ENCODE results near the gene FAM3D. TPM values are rescaled to one million over a fixed set of nuclear protein-coding genes. Genes with fewer than 3 reads are reported as not detected.
"Not testable (repeated sequence)": the region's sequence is repeated elsewhere in the genome, so short reads cannot be mapped to it uniquely, and the experiment has no call there.

The FAM3D gene
- polyA plus RNA-seq, 2 of the 4 experiments (the other 2 are of a cell fraction), result not detected

GRCh38 chr3:58697561-58697960, 31.0 kb upstream of the FAM3D start (continued):
- TF ChIP-seq, protein P1, sequence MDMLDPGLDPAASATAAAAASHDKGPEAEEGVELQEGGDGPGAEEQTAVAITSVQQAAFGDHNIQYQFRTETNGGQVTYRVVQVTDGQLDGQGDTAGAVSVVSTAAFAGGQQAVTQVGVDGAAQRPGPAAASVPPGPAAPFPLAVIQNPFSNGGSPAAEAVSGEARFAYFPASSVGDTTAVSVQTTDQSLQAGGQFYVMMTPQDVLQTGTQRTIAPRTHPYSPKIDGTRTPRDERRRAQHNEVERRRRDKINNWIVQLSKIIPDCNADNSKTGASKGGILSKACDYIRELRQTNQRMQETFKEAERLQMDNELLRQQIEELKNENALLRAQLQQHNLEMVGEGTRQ (IDR thresholded peaks at IDR 0.05), result no peak
- TF ChIP-seq MAFK (IDR thresholded peaks at IDR 0.05; ENCODE audit: partially characterized antibody) (no peak), ESRRA (IDR thresholded peaks at IDR 0.05; ENCODE audit: borderline replicate concordance, low read length) (no peak), RNF2 (IDR thresholded peaks at IDR 0.05; ENCODE audit: borderline replicate concordance, low read depth) (no peak), ZFP36 (IDR thresholded peaks at IDR 0.05; ENCODE audit: borderline replicate concordance, partially characterized antibody) (no peak), CEBPB (IDR thresholded peaks at IDR 0.05) (no peak), CBX2 (IDR thresholded peaks at IDR 0.05; ENCODE audit: borderline replicate concordance, low read depth) (no peak), SREBF2 (IDR thresholded peaks at IDR 0.05) (no peak), TP53 (CRISPR knock-in tag; IDR thresholded peaks at IDR 0.05) (no peak)

GRCh38 chr3:58696813-58697212, 30.2 kb upstream of the FAM3D start:
- DNase-seq (ENCODE audit: low read depth in 1 of 2, low spot score in 1 of 2); H3K4me3 ChIP-seq; CTCF ChIA-PET; FAIRE-seq; POLR2A ChIA-PET; ATAC-seq; H3K4me1 ChIP-seq; H3K4me2 ChIP-seq; H3K27ac ChIP-seq; H3K9me3 ChIP-seq: not testable (repeated sequence)
- 10% methylated on average over 3 of the region's 3 CpGs for WGBS (ENCODE audit: missing lambda C conversion rate)

DNA sequence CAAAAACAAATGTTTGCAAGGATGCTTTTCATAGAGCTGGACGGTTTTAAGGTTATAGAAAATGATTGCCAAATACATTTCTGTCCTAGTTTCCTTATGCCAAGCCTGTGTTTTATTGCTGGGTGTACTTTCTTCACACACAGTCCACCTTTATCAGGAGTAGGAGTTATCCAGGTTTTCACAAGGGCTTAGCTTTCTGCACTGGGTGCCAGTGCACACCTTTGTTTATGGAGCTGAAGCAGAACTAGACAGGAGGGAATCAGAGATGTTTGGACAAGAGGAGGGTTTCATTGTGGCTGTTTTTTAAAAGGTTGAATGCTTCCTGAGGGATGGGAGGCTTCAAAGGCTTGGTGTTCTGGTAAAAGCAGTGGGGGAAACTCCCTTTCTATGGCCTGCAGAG, 29.5 kb upstream of the FAM3D start:
- no peak overlapping the region for H3K4me3 ChIP-seq
- no peaks in the 10 kb centered on the region for H3K4me1 ChIP-seq
- 4% methylated on average over 1 of the region's 1 CpG for WGBS (ENCODE audit: missing lambda C conversion rate)
- ATAC-seq, result no peak
- no peak overlapping the region for H3K4me2 ChIP-seq
- ChIA-PET CTCF (no interaction called here), POLR2A (no interaction called here)
- H3K27ac ChIP-seq, result no peak overlapping the region
- H3K9me3 ChIP-seq, result 0 out of 3 replicates have a peak, but pooled peaks cover 8% of the 10 kb centered on the region
- no peak for FAIRE-seq
- no peak for TF ChIP-seq HOXA7 (CRISPR knock-in tag; IDR thresholded peaks at IDR 0.05)
- no peak for DNase-seq (ENCODE audit: low read depth in 1 of 2, low spot score in 1 of 2)

GRCh38 chr3:58695284-58695683, 28.7 kb upstream of the FAM3D start:
- H3K9me3 ChIP-seq; H3K4me3 ChIP-seq; CTCF ChIA-PET; H3K4me1 ChIP-seq; H3K4me2 ChIP-seq; ATAC-seq; POLR2A ChIA-PET; DNase-seq (ENCODE audit: low read depth in 1 of 2, low spot score in 1 of 2); FAIRE-seq; H3K27ac ChIP-seq: not testable (repeated sequence)
- WGBS (ENCODE audit: missing lambda C conversion rate), result 1% methylated on average over 4 of the region's 4 CpGs

DNA sequence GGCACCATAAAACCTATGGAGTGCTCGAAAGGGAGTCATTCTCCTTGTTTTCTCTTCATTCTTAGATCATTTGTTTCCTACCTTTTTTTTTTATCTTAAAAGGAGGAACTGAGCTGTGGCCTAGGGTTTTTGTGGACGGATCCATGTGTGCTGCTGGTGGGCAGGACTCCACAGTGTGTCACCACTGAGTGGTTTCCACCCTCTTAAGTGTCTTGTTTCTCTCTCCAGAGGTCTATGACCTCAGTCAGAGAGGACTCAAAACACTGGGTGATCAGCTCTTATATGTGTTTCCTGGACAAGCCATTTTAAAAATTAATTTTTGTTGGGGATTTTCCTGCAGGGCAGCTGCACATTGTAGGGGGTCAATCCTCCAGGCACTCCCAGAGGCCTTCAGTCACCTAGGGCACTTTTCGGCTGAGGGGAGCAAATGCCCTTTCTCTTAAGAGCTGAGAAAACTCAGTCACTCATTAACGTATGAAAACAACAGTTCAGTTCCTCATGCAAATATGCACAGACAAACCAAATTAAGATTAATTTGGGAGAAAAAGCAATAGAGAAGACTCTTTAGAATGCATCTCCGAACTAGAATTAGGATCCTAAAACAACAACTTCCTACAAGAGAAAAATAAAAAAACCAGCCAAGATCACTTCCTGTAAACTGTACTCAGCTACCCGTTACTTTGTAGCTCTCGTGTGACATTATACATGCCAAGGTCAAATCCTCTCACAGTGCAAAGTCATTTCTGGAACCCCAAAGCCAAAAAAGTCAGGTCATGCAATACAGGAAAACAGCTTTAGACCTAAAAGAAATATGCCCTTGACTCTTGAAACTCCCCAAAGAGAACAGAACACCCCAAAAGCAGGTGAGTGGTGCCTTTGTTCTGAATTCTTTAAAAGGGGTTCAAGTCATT, 27.6 kb upstream of the FAM3D start:
- H3K4me1 ChIP-seq, result no peaks in the 10 kb centered on the region
- H3K4me3 ChIP-seq, result no peak overlapping the region
- CTCF ChIA-PET, result no interaction called here
- WGBS (ENCODE audit: missing lambda C conversion rate), result 19% methylated on average over 7 of the region's 7 CpGs
- no peak overlapping the region for H3K4me2 ChIP-seq
- POLR2A ChIA-PET, result no interaction called here
- ATAC-seq (no peak), DNase-seq (ENCODE audit: low read depth in 1 of 2, low spot score in 1 of 2) (no peak), FAIRE-seq (no peak)
- no peak overlapping the region for H3K27ac ChIP-seq
- TF ChIP-seq HDAC2 (IDR thresholded peaks at IDR 0.05), result no peak
- TF ChIP-seq HES2 (IDR thresholded peaks at IDR 0.05), result no peak
- TF ChIP-seq FOXS1 (CRISPR knock-in tag; IDR thresholded peaks at IDR 0.05), result no peak
- TF ChIP-seq SMC3 (IDR thresholded peaks at IDR 0.05), result no peak
- TF ChIP-seq NFE2L2 (conservative IDR thresholded peaks at IDR 0.05; ENCODE audit: low read length), result no peak
- no peak for TF ChIP-seq PHF8 (IDR thresholded peaks at IDR 0.05; ENCODE audit: borderline replicate concordance, low read depth)
- no peak for TF ChIP-seq HOXA7 (CRISPR knock-in tag; IDR thresholded peaks at IDR 0.05)
- no peak for TF ChIP-seq CHD4 (IDR thresholded peaks at IDR 0.05; ENCODE audit: borderline replicate concordance)
- TF ChIP-seq, protein P2, sequence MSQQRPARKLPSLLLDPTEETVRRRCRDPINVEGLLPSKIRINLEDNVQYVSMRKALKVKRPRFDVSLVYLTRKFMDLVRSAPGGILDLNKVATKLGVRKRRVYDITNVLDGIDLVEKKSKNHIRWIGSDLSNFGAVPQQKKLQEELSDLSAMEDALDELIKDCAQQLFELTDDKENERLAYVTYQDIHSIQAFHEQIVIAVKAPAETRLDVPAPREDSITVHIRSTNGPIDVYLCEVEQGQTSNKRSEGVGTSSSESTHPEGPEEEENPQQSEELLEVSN (IDR thresholded peaks at IDR 0.05; ENCODE audit: borderline replicate concordance, low read depth), result no peak
- no peak for TF ChIP-seq NPAS2 (CRISPR knock-in tag; IDR thresholded peaks at IDR 0.05; ENCODE audit: borderline replicate concordance)
- TF ChIP-seq, protein P3, sequence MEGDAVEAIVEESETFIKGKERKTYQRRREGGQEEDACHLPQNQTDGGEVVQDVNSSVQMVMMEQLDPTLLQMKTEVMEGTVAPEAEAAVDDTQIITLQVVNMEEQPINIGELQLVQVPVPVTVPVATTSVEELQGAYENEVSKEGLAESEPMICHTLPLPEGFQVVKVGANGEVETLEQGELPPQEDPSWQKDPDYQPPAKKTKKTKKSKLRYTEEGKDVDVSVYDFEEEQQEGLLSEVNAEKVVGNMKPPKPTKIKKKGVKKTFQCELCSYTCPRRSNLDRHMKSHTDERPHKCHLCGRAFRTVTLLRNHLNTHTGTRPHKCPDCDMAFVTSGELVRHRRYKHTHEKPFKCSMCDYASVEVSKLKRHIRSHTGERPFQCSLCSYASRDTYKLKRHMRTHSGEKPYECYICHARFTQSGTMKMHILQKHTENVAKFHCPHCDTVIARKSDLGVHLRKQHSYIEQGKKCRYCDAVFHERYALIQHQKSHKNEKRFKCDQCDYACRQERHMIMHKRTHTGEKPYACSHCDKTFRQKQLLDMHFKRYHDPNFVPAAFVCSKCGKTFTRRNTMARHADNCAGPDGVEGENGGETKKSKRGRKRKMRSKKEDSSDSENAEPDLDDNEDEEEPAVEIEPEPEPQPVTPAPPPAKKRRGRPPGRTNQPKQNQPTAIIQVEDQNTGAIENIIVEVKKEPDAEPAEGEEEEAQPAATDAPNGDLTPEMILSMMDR (IDR thresholded peaks at IDR 0.05), result no peak
- no peak for TF ChIP-seq MAFK (IDR thresholded peaks at IDR 0.05; ENCODE audit: partially characterized antibody)
- H3K9me3 ChIP-seq, result 0 out of 3 replicates have a peak, but pooled peaks cover 8% of the 10 kb centered on the region

Measured in A549 (cell line).